H1 (cell line): Measurements from ENCODE around the gene SOX6.

ENCODE experiments used
- CBX5 ChIP-seq: fragments of 300-800, 300-1000 bp; sonication (generic); IDR thresholded peaks from 2 replicates; pipeline ENCODE4 v1.7.1; 2016; ENCODE audit warnings: antibody characterized with exemption, low read length, low read depth
- POLR2A ChIP-seq, 2 experiments: IDR thresholded peaks; 1 replicate in 1 of 2; 2 replicates in 1 of 2; pipeline ENCODE4 v1.6.1; 2011; ENCODE audit warnings: low read depth in 2 of 2, low read length in 2 of 2, mild to moderate bottlenecking in 2 of 2; ENCODE audit errors: control extremely low read depth in 1 of 2
- RBBP5 ChIP-seq: IDR thresholded peaks from 2 replicates; pipeline ENCODE4 v1.7.1; 2012; ENCODE audit warnings: low read depth, mild to moderate bottlenecking, inconsistent platforms, low read length, moderate library complexity, borderline replicate concordance
- SP2 ChIP-seq: IDR thresholded peaks from 2 replicates; pipeline ENCODE4 v1.6.1; 2012; ENCODE audit warnings: mild to moderate bottlenecking, low read length, inconsistent platforms
- TF ChIP-seq, protein P1 (sequence below), 3 experiments: IDR thresholded peaks; 1 replicate in 2 of 3; 2 replicates in 1 of 3; pipeline versions ENCODE4 v1.5.1 to v1.6.1; 2011; ENCODE audit warnings: low read length in 3 of 3, mild to moderate bottlenecking in 3 of 3, inconsistent platforms in 2 of 3, low read depth in 1 of 3, moderate library complexity in 1 of 3; ENCODE audit not compliant: insufficient read depth in 1 of 3; ENCODE audit errors: control extremely low read depth in 1 of 3

DNA sequence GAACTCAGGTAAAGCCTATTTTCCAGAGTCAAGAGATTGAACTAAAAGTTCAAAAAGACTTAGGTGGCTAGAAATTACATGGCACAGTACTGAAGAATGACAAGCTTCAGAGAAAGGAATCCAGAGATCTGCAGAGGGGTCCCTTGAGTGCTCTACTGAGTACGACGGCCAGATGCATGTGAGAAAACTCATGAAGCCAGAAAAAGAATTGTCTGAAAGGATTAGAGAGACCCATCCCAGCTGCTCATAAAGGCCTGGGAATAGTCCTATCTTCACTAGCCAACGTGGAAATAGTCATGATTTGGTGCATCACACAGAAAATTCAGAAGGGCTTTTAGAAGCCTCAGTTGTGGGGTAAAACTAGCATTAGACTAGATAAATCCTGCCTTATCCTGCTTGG, 91.3 kb downstream of the SOX6 start:
- TF ChIP-seq POLR2A (IDR thresholded peaks at IDR 0.05; ENCODE audit: control extremely low read depth in 1 of 2, low read depth in 2 of 2, low read length in 2 of 2) (no peak), CBX5 (no peak), RBBP5 (no peak), SP2 (no peak)
- TF ChIP-seq, protein P1, sequence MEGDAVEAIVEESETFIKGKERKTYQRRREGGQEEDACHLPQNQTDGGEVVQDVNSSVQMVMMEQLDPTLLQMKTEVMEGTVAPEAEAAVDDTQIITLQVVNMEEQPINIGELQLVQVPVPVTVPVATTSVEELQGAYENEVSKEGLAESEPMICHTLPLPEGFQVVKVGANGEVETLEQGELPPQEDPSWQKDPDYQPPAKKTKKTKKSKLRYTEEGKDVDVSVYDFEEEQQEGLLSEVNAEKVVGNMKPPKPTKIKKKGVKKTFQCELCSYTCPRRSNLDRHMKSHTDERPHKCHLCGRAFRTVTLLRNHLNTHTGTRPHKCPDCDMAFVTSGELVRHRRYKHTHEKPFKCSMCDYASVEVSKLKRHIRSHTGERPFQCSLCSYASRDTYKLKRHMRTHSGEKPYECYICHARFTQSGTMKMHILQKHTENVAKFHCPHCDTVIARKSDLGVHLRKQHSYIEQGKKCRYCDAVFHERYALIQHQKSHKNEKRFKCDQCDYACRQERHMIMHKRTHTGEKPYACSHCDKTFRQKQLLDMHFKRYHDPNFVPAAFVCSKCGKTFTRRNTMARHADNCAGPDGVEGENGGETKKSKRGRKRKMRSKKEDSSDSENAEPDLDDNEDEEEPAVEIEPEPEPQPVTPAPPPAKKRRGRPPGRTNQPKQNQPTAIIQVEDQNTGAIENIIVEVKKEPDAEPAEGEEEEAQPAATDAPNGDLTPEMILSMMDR (IDR thresholded peaks at IDR 0.05; ENCODE audit: control extremely low read depth in 1 of 3, insufficient read depth in 1 of 3, low read depth in 1 of 3, low read length in 3 of 3), result no peak
